Breast epithelium (tissue), 4 donors: ENCODE measurements around the gene ACP7. TPM values are rescaled to one million over a fixed set of nuclear protein-coding genes. Genes with fewer than 3 reads are reported as not detected.
"Not testable (repeated sequence)": the region's sequence is repeated elsewhere in the genome, so short reads cannot be mapped to it uniquely, and the experiment has no call there.

ENCODE experiments used
- DNase-seq, 2 donors: peaks; one replicate each; pipeline ENCODE4 v3.0.0-alpha.2; 2019; ENCODE audit warnings: low spot score in 2 of 2
- H3K27ac ChIP-seq, 2 donors: fragments of 200-600 bp; sonication (generic) in 1 of 2; one replicate each; pipeline ENCODE4 v1.5.1; 2016 to 2019; ENCODE audit warnings: mild to moderate bottlenecking in 1 of 2
- H3K27me3 ChIP-seq, 2 donors: fragments of 200-600 bp; sonication (generic) in 1 of 2; one replicate each; pipeline versions ENCODE4 v1.5.1 to v1.6.0; 2017 to 2019; ENCODE audit warnings: control low read depth in 1 of 2, mild to moderate bottlenecking in 1 of 2
- H3K36me3 ChIP-seq: fragments of 200-600 bp; one replicate; pipeline ENCODE4 v1.5.1; 2019
- H3K4me1 ChIP-seq, 2 donors: fragments of 200-600 bp; sonication (generic); one replicate each; pipeline ENCODE4 v1.5.1; 2016 to 2019; ENCODE audit warnings: control low read depth in 1 of 2
- H3K4me3 ChIP-seq, 3 donors: fragments of 200-600 bp; sonication (generic); 1 replicate in 2 of 3; 2 replicates in 1 of 3; pipeline ENCODE4 v1.5.1; 2016 to 2019; ENCODE audit warnings: mild to moderate bottlenecking in 3 of 3, moderate library complexity in 2 of 3
- H3K9me3 ChIP-seq, 2 donors: fragments of 200-600 bp; sonication (generic) in 1 of 2; one replicate each; pipeline ENCODE4 v1.5.1; 2016 to 2019; ENCODE audit warnings: control low read depth in 1 of 2
- CTCF ChIP-seq, 3 donors: fragments of 450-650 bp; IDR thresholded peaks; one replicate each; pipeline ENCODE4 v1.5.1; 2016 to 2017; ENCODE audit warnings: antibody characterized with exemption in 3 of 3, mild to moderate bottlenecking in 3 of 3, moderate library complexity in 3 of 3
- POLR2A ChIP-seq: fragments of 450-650 bp; IDR thresholded peaks from one replicate; pipeline ENCODE4 v1.6.1; 2016; ENCODE audit warnings: antibody characterized with exemption, mild to moderate bottlenecking, moderate library complexity
- POLR2AphosphoS5 ChIP-seq, 3 donors: sonication (generic); formaldehyde crosslinking; IDR thresholded peaks; one replicate each; pipeline ENCODE4 v1.6.1; 2017; ENCODE audit warnings: antibody characterized with exemption in 3 of 3
- intact Hi-C: fragments of 100-400 bp; cut with DNase I; formaldehyde crosslinking; loops from one replicate; pipeline ENCODE4 v1.15.1; 2023; ENCODE audit warnings: low total_unique reads
- total RNA-seq, 3 donors: library from RNA; depleted of rRNA; stranded (reverse); fragments of >200 nt; gene quantifications; one replicate each; pipeline ENCODE4 v1.1.0, GENCODE V29; 2016

ACP7 gene
- total RNA-seq, 3 donors from 2014 or later, result not detected

DNA sequence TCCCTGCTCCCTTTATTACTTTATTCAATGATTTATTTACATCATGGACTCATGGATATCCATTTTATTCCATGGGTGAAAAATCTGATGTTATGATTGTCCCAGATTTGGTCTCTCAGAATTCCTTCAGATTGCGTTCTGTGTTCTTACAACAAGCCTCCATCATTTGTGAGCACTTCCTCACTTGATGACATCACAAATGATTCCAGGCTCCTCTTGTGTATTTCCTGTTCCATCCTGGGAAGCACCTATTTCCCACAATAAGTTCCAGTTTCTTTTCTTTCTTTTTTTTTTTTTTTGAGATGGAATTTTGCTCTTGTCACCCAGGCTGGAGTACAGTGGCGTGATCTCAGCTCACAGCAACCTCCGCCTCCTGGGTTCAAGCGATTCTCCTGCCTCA, 6.7 kb downstream of the ACP7 start:
- H3K36me3 ChIP-seq, result no peaks in the 10 kb centered on the region
- peaks cover 0 to 3% of the 10 kb centered on the region in 2 donors for H3K27me3 ChIP-seq
- DNase-seq, result no peak
- H3K9me3 ChIP-seq, result no peaks in the 10 kb centered on the region
- intact Hi-C loops, result no loop called here
- TF ChIP-seq CTCF (IDR thresholded peaks at IDR 0.05) (no peak), POLR2A (no peak), POLR2AphosphoS5 (IDR thresholded peaks at IDR 0.05) (no peak)
- H3K4me3 ChIP-seq, result no peak overlapping the region
- no peak overlapping the region for H3K27ac ChIP-seq
- H3K4me1 ChIP-seq, result no peaks in the 10 kb centered on the region

- H3K4me3 ChIP-seq, H3K9me3 ChIP-seq, H3K4me1 ChIP-seq, intact Hi-C loops, H3K27ac ChIP-seq, H3K36me3 ChIP-seq, DNase-seq: not testable (repeated sequence)
- peaks cover 0 to 18% of the 10 kb centered on the region in 2 donors for H3K27me3 ChIP-seq
Observed at GRCh38 chr19:39095799-39096540, 11.8 kb downstream of the ACP7 start.

DNA sequence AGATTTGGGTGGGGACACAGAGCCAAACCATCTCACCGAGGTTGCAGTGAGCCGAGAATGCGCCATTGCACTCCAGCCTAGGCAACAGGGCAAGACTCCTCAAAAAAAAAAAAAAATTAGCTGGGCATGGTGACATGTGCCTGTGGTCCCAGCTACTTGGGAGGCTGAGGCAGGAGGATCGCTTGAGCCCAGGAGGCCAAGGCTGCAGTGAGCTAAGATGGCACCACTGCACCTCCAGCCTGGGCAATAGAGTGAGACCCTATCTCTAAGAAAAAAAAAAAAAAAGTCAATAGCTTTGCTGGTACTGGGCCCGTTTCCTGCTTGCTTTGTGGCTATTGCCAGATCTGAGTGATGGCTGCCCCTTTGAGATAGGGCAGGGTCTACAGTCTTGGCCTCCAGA, 13.1 kb downstream of the ACP7 start:
- peaks cover 0 to 18% of the 10 kb centered on the region in 2 donors for H3K27me3 ChIP-seq
- TF ChIP-seq POLR2A (no peak), CTCF (IDR thresholded peaks at IDR 0.05) (no peak), POLR2AphosphoS5 (IDR thresholded peaks at IDR 0.05) (no peak)
- intact Hi-C loops, result no loop called here

GRCh38 chr19:39097721-39098120, 13.6 kb downstream of the ACP7 start:
- Histone ChIP-seq H3K36me3 (no peaks in the 10 kb centered on the region), H3K4me3 (no peak overlapping the region), H3K27ac (no peak overlapping the region), H3K4me1 (no peaks in the 10 kb centered on the region), H3K27me3 (peaks cover 0 to 18% of the 10 kb centered on the region in 2 donors), H3K9me3 (no peaks in the 10 kb centered on the region)
- intact Hi-C loops, result no loop called here
- no peak for DNase-seq
- TF ChIP-seq CTCF (IDR thresholded peaks at IDR 0.05) (no peak), POLR2AphosphoS5 (IDR thresholded peaks at IDR 0.05) (no peak), POLR2A (no peak)

More for the DNA sequence above, 13.1 kb downstream of the ACP7 start:
- Histone ChIP-seq H3K4me1 (no peaks in the 10 kb centered on the region), H3K36me3 (no peaks in the 10 kb centered on the region), H3K9me3 (no peaks in the 10 kb centered on the region), H3K4me3 (no peak overlapping the region), H3K27ac (no peak overlapping the region)
- no peak for DNase-seq

DNA sequence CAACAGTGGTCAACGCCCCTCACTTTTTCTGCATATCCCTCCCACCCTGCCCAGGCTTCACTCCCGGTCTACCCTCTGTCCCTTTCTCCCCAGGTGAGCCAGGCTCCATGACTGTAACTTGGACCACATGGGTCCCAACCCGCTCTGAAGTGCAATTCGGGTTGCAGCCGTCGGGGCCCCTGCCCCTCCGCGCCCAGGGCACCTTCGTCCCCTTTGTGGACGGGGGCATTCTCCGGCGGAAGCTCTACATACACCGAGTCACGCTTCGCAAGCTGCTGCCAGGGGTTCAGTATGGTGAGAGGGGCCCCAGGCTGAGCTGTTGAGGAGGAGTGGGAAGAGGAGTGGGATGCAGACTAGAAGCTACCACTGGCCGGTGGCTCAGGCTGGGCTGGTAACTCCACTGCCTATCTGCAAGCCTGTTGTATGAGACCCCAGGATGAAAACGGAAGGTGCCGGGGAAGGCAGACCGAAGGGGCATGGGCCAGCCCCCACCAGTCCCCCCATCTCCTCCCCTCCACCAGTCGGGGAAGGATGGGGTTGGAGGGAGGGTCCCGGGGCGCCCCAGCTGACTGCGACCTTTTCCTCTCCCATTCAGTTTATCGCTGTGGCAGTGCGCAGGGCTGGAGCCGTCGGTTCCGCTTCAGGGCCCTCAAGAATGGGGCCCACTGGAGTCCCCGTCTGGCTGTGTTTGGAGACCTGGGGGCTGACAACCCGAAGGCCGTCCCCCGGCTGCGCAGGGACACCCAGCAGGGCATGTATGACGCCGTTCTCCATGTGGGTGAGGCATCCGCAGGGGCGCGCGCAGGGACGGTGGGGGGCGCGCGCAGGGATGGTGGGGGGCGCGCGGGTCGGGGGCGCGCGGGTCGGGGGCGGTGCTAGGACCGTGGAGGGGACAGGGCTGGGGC, 14.4 kb downstream of the ACP7 start:
- no peak for DNase-seq
- Histone ChIP-seq H3K4me1 (no peaks in the 10 kb centered on the region), H3K27me3 (peaks cover 0 to 18% of the 10 kb centered on the region in 2 donors), H3K27ac (no peak overlapping the region), H3K9me3 (no peaks in the 10 kb centered on the region), H3K4me3 (no peak overlapping the region), H3K36me3 (no peaks in the 10 kb centered on the region)
- intact Hi-C loops, result no loop called here
- TF ChIP-seq POLR2A (no peak), CTCF (IDR thresholded peaks at IDR 0.05) (no peak), POLR2AphosphoS5 (IDR thresholded peaks at IDR 0.05) (no peak)
